Epithelial cell of esophagus (primary cell): Measurements from ENCODE around the gene CDC16.

Source experiments
- DNase-seq: peaks from one replicate; pipeline ENCODE4 v3.0.0; 2010; ENCODE audit warnings: low read depth
- H3K4me3 ChIP-seq: 2 replicates; pipeline ENCODE4 v1.5.1; 2011; ENCODE audit warnings: mild to moderate bottlenecking, low read length, control low read depth
- CTCF ChIP-seq: IDR thresholded peaks from 2 replicates; pipeline ENCODE4 v1.5.1; 2011; ENCODE audit warnings: low read depth, mild to moderate bottlenecking, low read length, control low read depth, inconsistent platforms; ENCODE audit not compliant: insufficient read depth; ENCODE audit errors: missing control alignments

The CDC16 gene

GRCh38 chr13:114199954-114200353 lies 34.7 kb upstream of the CDC16 start:
- TF ChIP-seq CTCF, result no peak
- no peak for DNase-seq
- no peak overlapping the region for H3K4me3 ChIP-seq

GRCh38 chr13:114200399-114200911 lies 34.2 kb upstream of the CDC16 start:
- no peak overlapping the region for H3K4me3 ChIP-seq
- no peak for DNase-seq
- no peak for TF ChIP-seq CTCF

- no peak for DNase-seq
- H3K4me3 ChIP-seq, result no peak overlapping the region
- TF ChIP-seq CTCF, result no peak
Measured at GRCh38 chr13:114202581-114202980, 32.1 kb upstream of the CDC16 start.

- no peak overlapping the region for H3K4me3 ChIP-seq
- peak; percentile 63 for DNase-seq
- TF ChIP-seq CTCF, result no peak
Measured at GRCh38 chr13:114203536-114203935, 31.2 kb upstream of the CDC16 start.

- TF ChIP-seq CTCF, result no peak
- H3K4me3 ChIP-seq, result no peak overlapping the region
- no peak for DNase-seq
Measured at GRCh38 chr13:114204894-114205293, 29.8 kb upstream of the CDC16 start.

GRCh38 chr13:114208134-114208533 lies 26.6 kb upstream of the CDC16 start:
- DNase-seq, result no peak
- H3K4me3 ChIP-seq, result no peak overlapping the region
- TF ChIP-seq CTCF, result no peak

- TF ChIP-seq CTCF, result no peak
- no peak for DNase-seq
- H3K4me3 ChIP-seq, result no peak overlapping the region
Measured at GRCh38 chr13:114211446-114212157, 23.1 kb upstream of the CDC16 start.
